GM21381 (cell line): ENCODE data around the gene NR6A1.
A peak's percentile ranks its signal among the peaks of the same experiment; 100 is the strongest.
"Not testable (repeated sequence)": the region's sequence is repeated elsewhere in the genome, so short reads cannot be mapped to it uniquely, and the experiment has no call there.

Experiments
- ATAC-seq: cut with Tn5 transposase; IDR thresholded peaks from one replicate; pipeline ENCODE4 v1.9.1; 2021; ENCODE audit warnings: mild to moderate bottlenecking, moderate library complexity; ENCODE audit not compliant: unreplicated experiment

The NR6A1 gene

DNA sequence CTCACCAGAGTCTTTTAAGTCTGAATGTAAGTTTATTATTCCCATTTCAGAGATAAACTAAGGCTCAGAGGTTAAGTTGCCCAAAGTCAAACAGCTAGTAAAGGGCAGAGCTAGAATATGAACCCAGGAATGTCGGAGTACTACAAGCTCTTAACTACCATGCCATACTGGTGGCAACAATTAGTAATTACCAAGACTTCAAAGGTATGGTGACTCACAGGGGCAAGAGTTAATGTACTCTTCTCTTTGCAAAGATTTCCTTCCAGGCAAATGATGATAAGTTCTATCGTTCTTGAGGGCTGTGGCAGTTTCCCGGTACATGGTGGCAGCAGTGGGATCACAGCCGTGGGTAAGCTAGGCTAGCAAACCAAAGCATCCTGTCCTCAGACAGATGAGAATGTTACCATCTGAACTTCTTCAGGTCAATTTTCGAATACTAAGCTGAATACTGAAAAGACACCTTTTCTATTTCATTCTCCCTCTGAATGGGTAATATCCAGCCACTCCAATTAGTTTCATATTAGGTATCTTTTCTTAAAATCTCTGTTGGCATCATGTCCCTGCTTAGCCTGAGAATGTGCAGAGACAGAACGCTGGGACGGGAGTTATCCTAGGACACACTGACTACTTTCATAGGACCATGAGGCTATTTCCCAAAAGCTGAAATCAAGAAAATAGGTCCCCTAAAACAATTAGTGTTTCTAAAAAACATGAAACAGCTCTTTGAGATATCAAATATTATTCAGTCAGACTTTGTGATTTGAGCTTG, 147.0 kb downstream of the NR6A1 start:
- no peak for ATAC-seq

DNA sequence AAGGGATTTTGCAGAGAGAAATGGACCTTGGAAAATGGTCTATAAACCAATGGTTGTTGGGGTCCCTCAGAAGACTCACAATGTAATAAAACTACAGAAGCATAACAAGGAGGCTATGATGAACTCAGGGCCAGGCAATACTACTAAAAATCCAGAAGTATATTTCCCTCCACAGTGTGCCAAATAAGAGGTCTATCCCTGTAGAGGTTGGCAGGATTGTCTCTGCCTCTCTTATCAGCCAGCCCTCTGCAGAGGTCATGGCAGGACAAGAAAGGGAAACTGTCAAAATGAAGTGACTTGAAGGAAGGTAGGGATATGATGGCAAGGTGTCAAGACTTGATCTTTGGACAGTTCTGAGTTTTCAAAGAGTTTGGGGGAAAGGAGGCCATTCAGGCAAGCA, 148.2 kb downstream of the NR6A1 start:
- no peak for ATAC-seq

DNA sequence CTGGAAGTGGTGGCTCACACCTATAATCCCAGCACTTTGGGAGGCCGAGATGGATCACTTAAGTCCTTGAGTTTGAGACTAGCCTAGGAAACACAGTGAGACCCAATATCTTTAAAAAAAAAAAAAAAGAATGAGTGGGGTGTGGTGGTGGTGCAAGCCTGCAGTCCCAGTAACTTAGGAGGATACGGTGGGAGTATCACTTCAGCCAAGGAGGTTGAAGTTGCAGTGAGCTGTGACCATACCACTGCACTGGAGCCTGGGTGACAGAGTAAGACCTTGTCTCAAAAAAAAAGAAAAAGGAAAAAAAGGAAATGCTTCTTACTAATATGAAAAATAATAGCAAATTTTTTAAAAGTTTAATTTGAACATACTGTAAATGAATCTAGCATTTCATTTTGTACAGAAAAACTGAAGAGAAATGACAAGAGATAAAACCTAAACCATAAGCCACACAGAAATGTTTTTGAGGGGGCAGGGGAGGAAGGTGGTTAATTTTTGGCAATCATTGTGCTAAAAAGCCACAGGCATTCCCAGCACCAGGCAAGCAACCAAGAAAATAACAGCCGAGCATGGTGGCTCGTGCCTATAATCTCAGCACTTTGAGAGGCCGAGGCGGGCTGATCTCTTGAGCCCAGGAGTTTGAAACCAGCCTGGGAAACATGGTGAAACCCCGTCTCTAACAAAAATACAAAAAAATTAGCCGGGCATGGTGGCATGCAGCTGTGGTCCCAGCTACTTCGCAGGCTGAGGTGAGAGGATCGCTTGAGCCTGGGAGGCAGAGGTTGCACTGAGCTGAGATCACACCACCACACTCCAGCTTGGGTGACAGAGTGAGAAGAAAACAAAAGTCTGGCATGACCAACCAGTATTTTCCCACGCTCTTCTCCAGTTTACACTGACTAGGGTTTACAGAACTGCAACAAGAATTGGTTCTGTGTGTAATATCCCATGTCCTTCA, 149.5 kb downstream of the NR6A1 start:
- no peak for ATAC-seq

DNA sequence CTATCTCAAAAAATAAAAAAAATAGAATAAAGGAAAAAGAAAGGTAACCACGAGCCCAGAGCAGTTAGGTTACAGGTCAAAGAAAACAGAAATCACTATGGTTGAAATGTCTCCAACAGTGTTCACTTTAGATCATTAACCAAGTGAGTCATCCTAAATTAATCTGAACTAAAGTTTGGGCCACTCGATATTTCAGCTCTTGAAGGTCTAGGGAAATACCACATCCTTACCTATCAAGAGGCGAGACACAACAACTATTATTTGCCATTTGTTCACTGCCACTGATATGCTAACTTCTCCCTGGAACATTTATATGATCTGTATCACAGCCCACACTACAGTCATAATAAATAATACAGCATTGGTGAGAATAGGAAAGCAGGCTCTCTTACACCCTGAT, 152.6 kb downstream of the NR6A1 start:
- no peak for ATAC-seq

DNA sequence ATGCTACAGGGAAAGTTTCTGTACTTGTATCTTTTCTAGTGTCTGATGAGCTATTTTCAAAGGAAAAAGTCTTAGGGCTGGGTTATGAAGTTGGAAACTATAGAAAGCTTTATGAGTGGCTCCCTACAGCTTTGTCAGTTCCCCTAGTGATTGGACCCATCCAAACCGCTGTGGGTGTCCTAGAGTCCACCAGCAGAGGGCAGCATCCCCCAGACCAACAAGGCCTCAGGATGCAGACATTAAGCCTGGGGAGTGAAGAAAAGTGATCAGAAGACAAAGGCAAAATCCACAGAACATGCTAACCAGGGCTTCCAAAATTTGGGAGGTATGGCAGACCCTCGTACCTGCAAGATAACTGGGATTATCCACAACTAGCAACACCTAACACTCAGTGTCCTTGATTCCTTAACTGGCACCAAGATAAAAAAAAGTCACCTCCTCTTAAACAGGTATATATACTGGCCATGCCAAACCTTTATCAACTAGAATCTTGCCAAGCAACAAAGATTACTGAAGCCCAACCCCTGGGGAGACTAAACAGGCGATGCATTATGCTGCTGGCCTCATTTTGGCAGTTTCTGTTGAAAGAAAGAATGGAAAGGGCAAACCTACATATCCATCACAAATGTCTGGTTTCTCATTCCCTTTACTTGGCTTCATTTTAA, 153.5 kb downstream of the NR6A1 start:
- ATAC-seq, result peak; percentile 50

DNA sequence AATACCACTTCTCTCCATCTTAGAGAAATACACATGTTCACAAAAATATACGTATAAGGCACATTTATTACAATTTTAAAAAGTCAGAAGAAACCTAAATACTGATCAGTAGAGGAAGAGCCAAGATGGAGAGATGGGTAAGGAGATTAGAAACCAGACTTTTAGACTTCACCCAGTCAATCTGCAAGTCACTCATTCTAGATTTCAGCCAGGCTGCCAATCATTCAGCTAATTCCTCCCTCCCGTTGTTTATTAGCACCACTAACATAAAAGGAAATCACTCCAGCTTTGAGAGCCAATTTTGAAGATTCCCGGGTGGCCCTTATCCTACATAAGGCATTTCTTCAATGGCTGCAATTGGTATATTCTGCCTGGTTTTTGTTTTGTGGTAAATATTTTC, 154.2 kb downstream of the NR6A1 start:
- ATAC-seq, result no peak

DNA sequence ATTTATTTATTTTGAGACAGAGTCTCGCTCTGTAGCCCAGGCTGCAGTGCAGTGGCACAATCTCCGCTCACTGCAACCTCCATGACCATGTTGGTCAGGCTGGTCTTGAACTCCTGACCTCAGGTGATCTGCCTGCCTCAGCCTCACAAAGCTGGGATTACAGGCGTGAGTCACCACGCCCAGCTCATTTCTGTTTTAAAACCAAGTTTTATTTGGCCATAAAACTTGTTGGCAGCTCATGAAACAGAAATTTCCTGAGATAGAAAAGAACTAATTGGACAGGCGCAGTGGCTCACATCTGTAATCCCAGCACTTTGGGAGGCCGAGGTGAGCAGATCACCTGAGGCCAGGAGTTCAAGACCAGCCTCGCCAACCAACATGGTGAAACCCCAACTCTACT, 155.3 kb downstream of the NR6A1 start:
- not testable (repeated sequence) for ATAC-seq

DNA sequence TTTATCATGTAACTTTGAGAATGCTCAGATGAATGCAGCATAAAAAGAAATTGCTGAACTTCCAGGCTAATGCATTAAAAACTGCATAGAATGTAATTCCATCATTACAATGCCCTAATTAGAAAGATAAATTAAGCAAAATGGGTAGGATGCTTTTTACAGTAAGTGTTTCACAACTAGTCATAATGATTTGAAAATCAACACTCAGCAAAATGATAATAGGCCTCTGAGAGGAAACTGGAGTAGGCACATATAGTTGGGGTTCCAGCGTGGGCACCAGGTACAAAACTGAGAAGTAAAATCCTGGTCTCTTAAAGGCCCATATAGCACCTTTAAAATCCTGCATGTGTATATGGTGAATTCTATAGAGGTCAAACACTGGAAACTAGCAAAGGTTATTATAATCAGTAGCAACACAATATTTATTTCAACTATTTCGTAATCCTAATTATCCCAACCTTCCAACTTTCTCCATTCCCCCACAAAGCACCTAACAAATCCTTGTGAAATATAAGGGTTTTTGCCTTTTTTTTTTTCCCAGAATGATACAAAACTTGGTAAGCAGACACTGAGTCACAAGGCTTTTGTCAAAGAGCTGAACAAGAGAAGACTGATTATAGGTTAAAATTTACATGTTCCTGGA, 155.9 kb downstream of the NR6A1 start:
- ATAC-seq, result no peak

DNA sequence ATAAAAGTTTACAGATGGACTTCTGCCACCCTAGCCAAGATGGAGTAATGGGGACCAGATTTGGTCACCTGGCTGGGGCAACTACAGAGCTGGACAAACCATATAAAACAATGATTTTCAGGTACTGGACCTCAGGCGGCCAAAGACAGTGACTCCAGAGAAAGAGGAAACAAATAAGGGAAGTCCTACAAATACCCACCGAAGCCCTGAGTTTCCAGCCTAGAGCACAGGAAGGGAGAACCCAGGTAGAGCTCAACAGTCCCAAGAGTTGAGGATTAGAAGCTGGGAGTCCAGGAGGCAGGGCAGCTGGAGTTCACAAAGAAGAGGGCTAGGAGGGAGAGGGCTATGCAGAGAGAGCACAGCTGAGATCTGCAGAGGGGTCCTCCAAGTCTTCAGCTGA, 157.3 kb downstream of the NR6A1 start:
- no peak for ATAC-seq

DNA sequence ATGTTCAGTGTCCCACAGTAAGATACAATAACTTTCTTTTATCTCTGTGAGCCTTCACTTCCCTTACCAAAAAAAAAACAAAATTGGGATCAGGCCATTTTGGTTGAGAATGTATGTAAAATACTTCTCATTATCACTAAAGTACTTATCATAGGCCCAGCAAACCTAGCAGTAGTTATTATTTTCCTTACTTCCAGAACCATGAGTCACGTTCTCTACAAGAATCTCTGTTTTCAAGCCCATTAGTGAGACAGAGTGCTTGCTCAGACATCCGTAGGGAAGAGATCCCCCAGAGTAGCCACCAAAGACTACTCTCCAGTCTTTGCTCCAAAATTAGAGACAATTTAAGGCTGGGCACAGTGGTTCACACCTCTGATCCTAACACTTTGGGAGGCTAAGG, 160.0 kb downstream of the NR6A1 start:
- ATAC-seq, result no peak

DNA sequence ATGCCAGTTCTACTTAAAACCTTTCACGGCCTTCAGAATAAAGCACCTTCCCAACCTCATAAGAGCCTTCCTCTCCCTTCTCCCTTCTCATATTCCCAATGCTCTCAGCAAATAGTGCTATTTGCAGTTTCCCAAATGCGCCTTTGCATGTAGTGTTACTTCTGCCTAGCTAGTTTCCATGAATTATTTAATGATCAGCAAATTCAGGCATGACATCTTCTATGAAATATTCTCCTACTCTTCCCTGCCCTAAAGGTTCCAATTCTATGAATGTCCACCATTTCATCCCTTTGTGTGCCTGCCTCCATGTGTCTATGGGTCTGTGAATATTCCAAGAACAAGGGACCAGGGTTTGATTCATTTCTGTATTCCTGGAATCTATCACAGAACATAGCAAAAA, 165.1 kb downstream of the NR6A1 start:
- ATAC-seq, result no peak

DNA sequence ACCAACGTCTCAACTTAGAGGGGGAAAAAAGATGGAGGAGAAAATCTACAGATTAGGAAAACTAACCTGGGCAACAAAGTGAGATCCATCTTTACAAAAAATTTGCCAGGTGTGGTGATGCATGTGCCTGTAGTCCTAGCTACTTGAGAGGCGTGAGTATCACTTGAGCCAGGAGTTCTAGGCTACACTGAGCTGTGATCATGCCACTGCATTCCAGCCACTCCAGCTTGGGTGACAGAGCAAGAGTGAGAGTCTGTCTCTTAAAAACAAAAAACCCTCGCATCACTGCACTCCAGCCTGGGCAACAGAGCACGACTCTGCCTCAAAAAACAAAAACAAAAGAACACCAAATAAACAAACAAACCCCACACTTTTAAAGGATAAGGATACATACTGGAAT, 165.9 kb downstream of the NR6A1 start:
- no peak for ATAC-seq

DNA sequence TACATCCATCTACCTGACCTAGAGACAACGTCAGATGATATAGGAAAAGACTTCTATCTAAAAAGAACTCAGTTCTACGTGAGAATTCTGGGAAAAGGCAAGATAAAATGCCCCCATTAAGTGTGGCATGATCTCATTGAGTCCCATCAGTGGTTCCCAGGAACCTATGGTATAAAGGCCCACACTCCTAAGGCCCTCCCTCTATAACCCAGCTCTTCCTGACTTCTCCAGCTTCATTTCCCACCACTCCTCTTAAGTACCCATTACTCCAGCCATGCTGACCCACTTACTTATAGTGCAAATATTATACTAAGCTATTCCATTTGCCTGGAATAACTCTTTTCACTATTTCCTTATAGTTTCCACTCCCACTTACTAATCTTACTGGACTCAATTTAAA, 168.5 kb downstream of the NR6A1 start:
- no peak for ATAC-seq

DNA sequence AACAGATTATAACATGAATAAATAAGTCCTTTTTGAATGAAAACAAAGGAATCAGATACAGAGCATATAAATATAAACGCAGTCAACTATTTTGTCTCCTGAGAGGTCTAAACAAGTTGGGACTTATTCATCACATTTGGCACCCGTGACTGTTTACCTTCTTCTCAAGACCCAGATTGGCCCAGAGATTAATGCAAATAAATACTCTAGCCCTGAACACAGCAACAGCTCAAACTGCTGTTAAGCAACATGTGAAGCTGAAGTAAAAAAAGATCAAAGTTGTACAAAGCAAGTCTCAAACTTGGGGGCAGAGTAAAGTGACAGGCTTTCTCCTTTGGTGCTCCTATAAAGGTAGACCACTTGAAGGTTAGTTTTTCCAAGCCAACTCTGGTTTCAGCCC, 168.9 kb downstream of the NR6A1 start:
- ATAC-seq, result no peak

DNA sequence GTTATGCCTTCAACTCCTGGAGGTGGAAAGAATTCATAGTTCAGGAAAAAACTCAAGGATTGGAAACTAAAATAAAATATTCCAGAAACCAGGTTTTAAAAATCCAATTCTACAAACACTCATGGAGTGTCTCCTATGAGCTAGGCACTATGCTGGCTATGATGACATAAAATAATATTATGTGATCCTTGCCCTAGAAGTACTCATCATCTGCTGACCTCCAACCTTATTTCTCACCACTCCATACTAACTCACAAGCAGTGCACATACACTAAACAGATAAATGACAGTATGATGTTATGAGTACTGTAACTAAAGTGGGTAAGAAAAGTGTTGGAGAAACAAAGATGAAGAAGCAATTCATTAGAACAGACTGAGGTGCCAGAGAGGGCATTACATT, 170.7 kb downstream of the NR6A1 start:
- ATAC-seq, result no peak

DNA sequence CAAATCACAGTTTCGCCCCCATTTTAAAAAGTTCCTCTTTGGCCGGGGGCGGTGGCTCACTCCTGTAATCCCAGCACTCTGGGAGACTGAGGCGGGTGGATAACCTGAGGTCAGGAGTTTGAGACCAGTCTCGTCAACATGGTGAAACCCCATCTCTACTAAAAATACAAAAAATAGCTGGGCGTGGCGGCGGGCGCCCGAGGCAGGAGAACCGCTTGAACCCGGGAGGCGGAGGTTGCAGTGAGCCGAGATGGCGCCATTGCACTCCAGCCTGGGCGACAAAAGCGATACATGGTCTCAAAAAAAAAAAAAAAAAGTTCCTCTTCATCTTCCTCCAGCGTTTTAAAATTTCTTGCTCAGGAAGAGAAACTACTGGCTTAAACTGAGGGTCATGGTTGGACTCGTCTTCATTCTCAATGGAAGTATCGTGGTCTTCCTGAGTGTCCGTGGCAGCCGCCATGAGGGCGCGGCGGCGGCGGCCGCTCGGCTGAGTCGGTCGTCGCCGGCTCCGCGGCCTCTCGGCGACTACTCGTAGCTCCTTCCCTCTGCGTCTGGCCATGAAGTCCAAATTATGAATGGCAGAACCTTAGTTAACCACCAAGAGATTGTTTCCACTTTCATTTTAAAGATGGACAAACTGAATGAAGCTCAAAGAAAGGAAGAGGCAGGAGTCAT, 171.9 kb downstream of the NR6A1 start:
- no peak for ATAC-seq

DNA sequence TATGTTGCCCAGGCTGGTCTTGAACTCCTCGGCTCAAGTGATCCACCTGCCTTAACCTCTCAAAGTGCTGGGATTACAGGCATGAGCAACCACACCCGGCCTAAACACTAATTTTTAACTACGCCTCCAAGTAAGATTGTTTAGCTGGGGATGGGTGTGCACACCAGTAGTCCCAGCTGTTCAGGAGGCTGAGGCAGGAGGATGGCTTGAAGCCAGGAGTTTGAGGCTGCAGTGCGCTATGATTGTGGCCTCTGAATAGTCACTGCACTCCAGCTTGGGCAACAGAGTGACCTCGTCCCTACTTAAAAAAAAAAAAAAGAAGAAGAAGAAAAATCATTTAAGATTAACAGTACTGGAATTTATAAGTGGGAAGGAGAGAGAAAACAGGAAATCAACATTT, 173.1 kb downstream of the NR6A1 start:
- ATAC-seq, result no peak

DNA sequence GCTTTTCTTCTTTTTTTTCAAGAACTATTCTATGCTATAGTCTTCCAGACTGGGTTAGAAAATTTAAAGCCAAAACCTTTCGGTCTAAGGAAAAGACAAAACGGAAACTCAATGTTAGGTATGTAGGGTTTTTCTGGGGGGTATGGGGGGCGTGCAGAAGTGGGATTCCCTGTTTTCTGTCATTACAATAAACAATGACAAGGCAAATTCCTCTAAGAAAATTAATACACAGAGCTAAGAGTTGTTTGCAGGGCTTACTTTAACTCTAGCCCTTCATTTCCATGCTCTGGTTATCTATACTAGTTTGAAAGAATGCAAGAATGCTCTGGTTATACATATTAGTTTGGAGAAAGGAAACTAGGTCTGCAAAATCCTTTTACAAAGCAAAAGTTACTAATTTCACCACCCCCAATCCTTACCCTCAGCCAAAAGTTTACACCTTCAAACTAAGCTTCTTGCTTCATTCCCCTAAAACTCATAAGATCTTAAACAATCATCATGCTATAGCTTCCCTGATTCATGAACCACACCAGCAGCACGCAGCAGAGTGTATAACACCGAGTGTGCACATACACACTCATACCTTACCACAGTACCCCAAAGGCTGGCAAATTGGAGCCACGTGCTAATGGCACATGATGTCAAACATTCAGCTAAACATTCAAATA, 174.8 kb downstream of the NR6A1 start:
- no peak for ATAC-seq

DNA sequence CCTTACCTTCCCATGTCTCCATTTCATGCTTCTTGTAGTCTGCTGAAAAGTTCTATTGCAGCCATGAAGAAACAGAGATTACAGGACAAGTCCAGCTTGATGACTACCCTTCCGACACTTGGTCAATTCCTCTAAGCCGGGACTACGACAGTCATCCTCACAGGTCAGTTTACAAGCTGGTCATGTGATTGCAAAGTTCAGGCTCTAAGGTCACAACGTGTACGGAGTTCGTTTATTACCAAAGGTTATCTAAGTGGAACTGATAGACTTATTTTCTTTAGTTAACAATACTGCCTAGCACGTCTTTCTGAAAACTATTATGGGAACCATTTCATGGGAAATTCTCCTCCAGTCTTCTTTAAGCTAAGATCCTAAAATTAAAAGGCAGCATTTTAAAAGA, 175.4 kb downstream of the NR6A1 start:
- no peak for ATAC-seq

DNA sequence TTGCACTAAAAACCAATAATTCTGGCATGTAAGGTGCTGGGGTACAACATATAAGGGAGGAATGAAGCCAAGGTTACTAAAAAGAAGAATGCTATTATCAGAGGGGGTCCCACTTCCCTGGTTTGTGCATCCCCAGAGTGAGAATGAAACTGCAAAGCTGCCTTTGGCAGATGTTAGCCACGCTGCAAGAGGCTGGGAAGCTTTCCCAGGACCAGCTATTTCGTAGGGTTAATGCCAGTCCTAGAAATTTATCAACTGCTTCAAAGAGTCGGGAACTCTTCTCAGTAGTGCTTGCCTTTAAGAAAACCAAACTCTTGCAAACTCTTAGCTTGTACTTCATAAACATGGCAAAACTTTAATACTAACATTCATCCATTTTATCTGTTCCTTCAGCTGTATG, 176.4 kb downstream of the NR6A1 start:
- no peak for ATAC-seq
